GM10266 (cell line): Measurements from ENCODE around the gene UBE3D.

Source experiments
- DNase-seq: peaks from one replicate; pipeline ENCODE4 v3.0.0; 2012; ENCODE audit errors: extremely low spot score
- TF ChIP-seq, protein P1 (sequence below): IDR thresholded peaks from 2 replicates; pipeline ENCODE4 v1.5.1; 2012; ENCODE audit warnings: mild to moderate bottlenecking, low read depth; ENCODE audit not compliant: control insufficient read depth, insufficient read depth; ENCODE audit errors: missing control alignments

Gene UBE3D

DNA sequence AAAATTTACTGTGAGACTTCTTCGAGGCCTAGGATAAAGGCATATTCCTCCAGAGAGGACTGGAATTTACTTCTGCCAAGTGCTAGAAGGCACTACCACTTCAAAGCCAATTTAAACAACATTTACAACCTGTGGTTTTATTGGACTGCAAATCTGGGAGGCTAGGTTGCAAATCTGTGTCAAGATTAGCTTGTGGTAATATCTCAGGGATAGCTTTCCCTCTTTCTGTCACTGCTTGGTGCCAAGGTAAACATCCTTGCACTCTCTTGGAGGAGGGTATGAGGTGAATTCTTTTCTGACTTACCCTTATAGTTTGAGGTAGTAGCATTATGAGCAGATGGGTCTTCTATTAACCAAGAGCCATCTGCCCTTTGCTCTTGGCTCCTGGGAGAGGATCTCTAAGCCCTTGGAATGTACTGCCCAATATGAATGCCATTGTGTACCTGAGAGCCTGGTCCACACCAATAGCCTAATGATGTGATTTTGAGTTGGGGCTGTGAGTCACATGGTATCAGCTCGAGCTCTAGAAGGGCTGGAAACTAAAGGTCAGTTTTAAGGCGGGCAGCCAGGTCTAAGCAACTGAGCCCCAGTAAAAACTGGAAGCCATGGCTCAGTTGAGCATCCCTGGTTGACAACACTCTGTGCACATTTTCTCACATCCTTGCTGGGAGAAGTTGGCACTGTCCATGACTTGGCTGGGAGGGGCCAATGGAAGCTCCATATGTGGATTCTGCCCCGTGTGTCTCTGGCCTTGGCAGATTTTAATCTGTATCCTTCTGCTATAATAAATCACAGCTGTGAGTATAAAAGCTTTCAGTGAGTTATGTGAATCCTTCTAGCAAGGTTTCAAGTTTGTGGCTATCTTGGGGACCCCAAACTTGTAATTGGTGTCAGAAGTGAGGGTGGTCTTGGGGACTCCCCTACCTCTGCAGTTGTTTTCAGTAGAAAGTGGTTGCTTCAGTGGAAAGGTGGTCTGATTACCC, 188.1 kb downstream of the UBE3D start:
- TF ChIP-seq, protein P1, sequence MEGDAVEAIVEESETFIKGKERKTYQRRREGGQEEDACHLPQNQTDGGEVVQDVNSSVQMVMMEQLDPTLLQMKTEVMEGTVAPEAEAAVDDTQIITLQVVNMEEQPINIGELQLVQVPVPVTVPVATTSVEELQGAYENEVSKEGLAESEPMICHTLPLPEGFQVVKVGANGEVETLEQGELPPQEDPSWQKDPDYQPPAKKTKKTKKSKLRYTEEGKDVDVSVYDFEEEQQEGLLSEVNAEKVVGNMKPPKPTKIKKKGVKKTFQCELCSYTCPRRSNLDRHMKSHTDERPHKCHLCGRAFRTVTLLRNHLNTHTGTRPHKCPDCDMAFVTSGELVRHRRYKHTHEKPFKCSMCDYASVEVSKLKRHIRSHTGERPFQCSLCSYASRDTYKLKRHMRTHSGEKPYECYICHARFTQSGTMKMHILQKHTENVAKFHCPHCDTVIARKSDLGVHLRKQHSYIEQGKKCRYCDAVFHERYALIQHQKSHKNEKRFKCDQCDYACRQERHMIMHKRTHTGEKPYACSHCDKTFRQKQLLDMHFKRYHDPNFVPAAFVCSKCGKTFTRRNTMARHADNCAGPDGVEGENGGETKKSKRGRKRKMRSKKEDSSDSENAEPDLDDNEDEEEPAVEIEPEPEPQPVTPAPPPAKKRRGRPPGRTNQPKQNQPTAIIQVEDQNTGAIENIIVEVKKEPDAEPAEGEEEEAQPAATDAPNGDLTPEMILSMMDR, result no peak
- no peak for DNase-seq

DNA sequence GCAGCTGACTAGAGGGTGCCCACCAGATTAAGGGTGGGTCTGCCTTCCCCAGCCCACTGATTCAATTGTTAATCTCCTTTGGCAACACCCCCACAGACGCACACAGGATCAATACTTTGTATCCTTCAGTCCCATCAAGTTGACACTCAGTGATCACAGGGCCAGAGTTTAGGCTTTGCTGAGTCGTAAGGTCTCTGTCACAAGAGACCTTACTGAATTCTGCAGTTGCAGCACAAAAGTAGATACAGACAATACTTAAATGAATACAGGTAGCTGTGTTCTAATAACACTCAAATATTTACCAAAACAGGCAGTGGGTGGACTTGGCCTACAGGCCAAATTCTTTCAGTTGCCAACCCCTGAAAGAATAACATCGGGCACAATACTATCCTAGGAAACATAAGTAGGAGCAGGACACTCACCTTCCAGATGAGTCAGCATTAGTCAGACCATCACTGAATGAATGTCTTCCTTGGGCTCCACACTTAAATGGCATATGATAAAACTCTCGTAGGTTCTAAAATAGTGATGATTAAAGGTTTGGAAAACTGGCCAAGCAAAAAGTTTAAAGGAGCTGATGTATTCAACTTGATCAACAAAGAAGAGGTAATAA, 190.0 kb downstream of the UBE3D start:
- TF ChIP-seq, protein P1, result no peak
- DNase-seq, result no peak

DNA sequence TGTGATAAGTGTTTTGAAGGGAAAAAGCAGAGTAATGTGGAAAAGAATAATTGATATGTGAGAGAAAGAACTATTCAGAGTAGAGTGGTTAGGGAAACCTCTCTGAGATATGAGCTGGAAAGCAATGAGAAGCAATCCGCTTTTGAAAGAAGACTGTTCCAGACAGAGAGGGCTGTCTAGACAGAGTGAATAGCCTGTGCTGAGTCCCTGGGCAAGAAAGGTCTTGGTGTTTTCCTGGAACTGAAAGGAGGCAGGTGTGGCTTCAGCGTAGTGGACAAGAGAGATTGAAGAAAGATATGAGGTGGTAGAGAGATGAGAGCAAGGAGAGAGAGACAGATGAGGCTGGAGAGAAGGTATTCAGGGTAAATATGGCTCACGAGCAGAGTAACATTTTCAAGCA, 190.8 kb downstream of the UBE3D start:
- TF ChIP-seq, protein P1, result no peak

DNA sequence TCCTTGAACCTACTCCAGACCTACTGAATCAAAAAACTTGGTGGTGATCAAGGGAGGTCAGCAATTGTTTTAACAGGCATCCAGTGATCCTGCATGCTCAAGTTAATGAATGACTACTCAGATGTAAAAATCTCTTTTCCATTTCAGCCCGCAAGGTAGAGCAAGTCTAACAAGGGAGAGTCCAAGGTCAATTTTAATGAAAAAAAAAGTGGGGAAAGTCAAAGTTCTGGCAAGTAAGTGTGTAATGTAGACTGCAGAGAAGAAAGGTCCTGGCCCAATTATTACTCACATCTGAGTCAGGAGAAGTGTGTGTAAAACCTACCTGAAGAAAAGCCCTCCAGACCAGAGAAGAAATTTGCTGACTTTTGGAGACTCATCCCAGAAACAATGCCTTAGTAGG, 193.5 kb downstream of the UBE3D start:
- no peak for DNase-seq
- TF ChIP-seq, protein P1, result no peak

More for the DNA sequence above, 190.8 kb downstream of the UBE3D start:
- DNase-seq, result no peak

DNA sequence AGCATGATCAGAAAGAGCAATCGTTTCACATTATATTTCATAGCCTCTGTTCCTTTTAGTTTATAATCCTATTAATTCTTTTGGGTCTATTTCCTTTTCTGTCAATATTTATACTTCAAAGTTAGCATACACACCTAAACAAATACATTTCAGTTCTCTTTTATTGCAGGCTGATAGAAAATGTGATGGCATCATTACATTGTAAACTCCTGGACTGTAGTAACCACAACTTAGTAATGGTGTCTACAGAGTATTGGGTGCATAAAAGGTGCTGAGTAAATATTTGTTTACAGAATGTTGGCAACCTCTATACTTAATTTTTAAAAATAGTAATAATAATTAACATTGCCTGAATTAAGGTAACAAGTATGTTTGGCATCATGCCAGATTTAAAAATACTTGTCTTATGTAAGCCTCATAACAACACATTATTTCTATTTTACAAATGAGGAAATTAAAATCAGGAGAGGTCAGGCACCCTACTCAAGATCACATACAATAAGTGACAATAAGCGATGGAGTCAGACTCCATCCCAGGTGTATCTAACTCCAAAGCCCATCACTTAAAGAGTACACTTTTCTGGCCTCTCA, 195.0 kb downstream of the UBE3D start:
- TF ChIP-seq, protein P1, result no peak
- DNase-seq, result no peak

DNA sequence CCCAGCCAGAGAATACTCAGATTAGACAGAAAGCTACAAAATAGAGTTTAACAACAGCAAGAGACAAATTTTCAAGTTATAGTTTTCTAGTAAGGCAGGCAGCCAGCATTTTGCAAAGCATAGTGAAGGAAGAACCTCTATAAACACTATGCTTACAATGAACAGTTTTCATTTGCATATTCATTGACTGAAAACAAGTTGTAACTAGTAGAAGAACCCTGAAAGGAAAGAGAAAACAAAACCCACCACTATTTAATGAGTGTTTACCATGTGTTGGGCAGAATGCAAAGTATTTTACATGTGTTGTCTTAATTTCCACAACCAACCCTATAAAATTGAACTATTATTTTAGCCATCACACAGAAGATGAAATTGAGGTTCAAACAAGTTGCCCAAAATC, 196.1 kb downstream of the UBE3D start:
- TF ChIP-seq, protein P1, result no peak
- no peak for DNase-seq
